CD4-positive, alpha-beta T cell (primary cell): ENCODE data around the gene SLC66A3. TPM values are rescaled to one million over a fixed set of nuclear protein-coding genes. Genes with fewer than 3 reads are reported as not detected.

Source experiments
- ATAC-seq: fragments of 200-7000 bp; cut with Tn5 transposase; one replicate; pipeline ENCODE4 v1.10.0; 2022; ENCODE audit warnings: mild to moderate bottlenecking; ENCODE audit not compliant: poor library complexity
- CTCF ChIA-PET: fragments of 350-600 bp; sonication (Branson Sonifier 250); formaldehyde crosslinking; loops from one replicate; lab custom pipeline; 2021; ENCODE audit warnings: antibody characterized with exemption, inconsistent platforms; lab: Charles Lee
- POLR2A ChIA-PET: fragments of 350-600 bp; sonication (Branson Sonifier 250); formaldehyde crosslinking; loops from one replicate; lab custom pipeline; 2021; ENCODE audit warnings: antibody characterized with exemption, inconsistent platforms; lab: Charles Lee
- DNase-seq, 14 experiments: peaks; one replicate each; pipeline ENCODE4 v3.0.0-alpha.2; 2013 to 2020; ENCODE audit warnings: mixed read lengths in 2 of 14
- H3K27ac ChIP-seq, 2 donors: one replicate each; pipeline versions ENCODE4 v1.5.1 to v1.7.0; 2013; ENCODE audit warnings: low read length in 2 of 2, low read depth in 1 of 2, mild to moderate bottlenecking in 1 of 2
- H3K27me3 ChIP-seq, 2 experiments: 1 replicate in 1 of 2; 2 replicates in 1 of 2; pipeline versions ENCODE4 v1.6.1 to v1.7.0; 2013; ENCODE audit warnings: low read length in 2 of 2, control low read depth in 1 of 2, mild to moderate bottlenecking in 1 of 2, moderate library complexity in 1 of 2; ENCODE audit not compliant: insufficient read depth in 2 of 2, control insufficient read depth in 1 of 2
- H3K36me3 ChIP-seq: one replicate; pipeline ENCODE4 v1.6.1; 2013; ENCODE audit warnings: low read length, control low read depth; ENCODE audit not compliant: insufficient read depth
- H3K4me1 ChIP-seq: one replicate; pipeline ENCODE4 v1.6.1; 2013; ENCODE audit warnings: low read length, control low read depth; ENCODE audit not compliant: insufficient read depth
- H3K4me3 ChIP-seq: one replicate; pipeline ENCODE4 v1.5.1; 2013; ENCODE audit warnings: mild to moderate bottlenecking, low read length, moderate library complexity
- H3K9me3 ChIP-seq, 2 experiments: 1 replicate in 1 of 2; 2 replicates in 1 of 2; pipeline versions ENCODE4 v1.6.1 to v1.7.0; 2013; ENCODE audit warnings: low read length in 2 of 2, mild to moderate bottlenecking in 2 of 2, control low read depth in 1 of 2, moderate library complexity in 1 of 2; ENCODE audit not compliant: control insufficient read depth in 1 of 2, insufficient read depth in 1 of 2
- H3K27ac Mint-ChIP-seq: one replicate; pipeline ENCODE4 v1.8.0; 2020; ENCODE audit warnings: mixed read lengths
- H3K27me3 Mint-ChIP-seq: one replicate; pipeline ENCODE4 v1.8.0; 2021; ENCODE audit warnings: mixed read lengths
- H3K36me3 Mint-ChIP-seq: one replicate; pipeline ENCODE4 v1.8.0; 2021; ENCODE audit warnings: low read depth, mixed read lengths
- H3K4me1 Mint-ChIP-seq: one replicate; pipeline ENCODE4 v1.8.0; 2021; ENCODE audit warnings: low read depth, mixed read lengths
- H3K4me3 Mint-ChIP-seq: one replicate; pipeline ENCODE4 v1.8.0; 2020; ENCODE audit warnings: mild to moderate bottlenecking, mixed read lengths
- H3K9me3 Mint-ChIP-seq: one replicate; pipeline ENCODE4 v1.8.0; 2020; ENCODE audit warnings: mixed read lengths
- intact Hi-C, 2 experiments: fragments of 100-400 bp; cut with DNase I in 1 of 2; cut with micrococcal nuclease in 1 of 2; formaldehyde crosslinking; loops; one replicate each; pipeline versions ENCODE4 v1.15.1 to v1.9.0; 2023 to 2025; cut with DNase I, micrococcal nuclease
- total RNA-seq, 174 experiments: library from RNA in 2 of 174; stranded (reverse) in 2 of 174; gene quantifications; one replicate each; pipeline ENCODE4 v1.2.3 and lab custom pipeline; 2021 to 2026
- TF ChIP-seq, protein P1 (sequence below): fragments of 200-600 bp; IDR thresholded peaks from one replicate; pipeline ENCODE4 v1.8.0; 2022; ENCODE audit warnings: antibody characterized with exemption, mild to moderate bottlenecking

SLC66A3 gene
- total RNA-seq, 2 experiments from 2014 or later = 6.9 to 7.3 TPM

DNA sequence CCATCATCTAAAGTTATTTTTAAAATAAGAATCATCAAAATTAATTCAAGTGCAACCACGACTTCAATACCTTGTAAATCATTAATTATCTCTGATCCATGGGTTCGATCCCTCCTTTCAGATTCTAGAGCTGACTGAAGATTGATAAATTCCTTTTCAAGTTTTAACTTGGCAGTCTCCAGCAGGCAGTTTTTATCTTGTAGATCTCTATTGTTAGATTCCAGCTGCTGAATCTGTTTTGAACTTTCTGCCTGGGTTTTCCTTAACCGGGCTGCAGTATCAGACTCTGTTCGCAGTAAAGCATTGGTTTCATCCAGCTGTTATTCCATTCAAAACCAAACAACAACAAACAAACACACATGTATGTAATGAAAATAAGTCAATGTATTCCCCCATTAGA is 59.5 kb downstream of the SLC66A3 start:
- ATAC-seq (no peak), DNase-seq (no peak)
- Histone ChIP-seq H3K9me3 (no peaks in the 10 kb centered on the region), H3K27me3 (no peaks in the 10 kb centered on the region), H3K4me3 (no peak overlapping the region), H3K36me3 (peaks cover 49% of the 10 kb centered on the region), H3K27ac (no peak overlapping the region), H3K4me1 (no peaks in the 10 kb centered on the region)
- intact Hi-C loops = no loop called here
- Mint-ChIP-seq H3K27me3 (no peaks in the 10 kb centered on the region), H3K36me3 (peaks cover 94% of the 10 kb centered on the region), H3K4me3 (no peak overlapping the region), H3K4me1 (no peaks in the 10 kb centered on the region), H3K27ac (no peak overlapping the region), H3K9me3 (no peaks in the 10 kb centered on the region)
- ChIA-PET CTCF (no interaction called here), POLR2A (no interaction called here)
- TF ChIP-seq, protein P1, sequence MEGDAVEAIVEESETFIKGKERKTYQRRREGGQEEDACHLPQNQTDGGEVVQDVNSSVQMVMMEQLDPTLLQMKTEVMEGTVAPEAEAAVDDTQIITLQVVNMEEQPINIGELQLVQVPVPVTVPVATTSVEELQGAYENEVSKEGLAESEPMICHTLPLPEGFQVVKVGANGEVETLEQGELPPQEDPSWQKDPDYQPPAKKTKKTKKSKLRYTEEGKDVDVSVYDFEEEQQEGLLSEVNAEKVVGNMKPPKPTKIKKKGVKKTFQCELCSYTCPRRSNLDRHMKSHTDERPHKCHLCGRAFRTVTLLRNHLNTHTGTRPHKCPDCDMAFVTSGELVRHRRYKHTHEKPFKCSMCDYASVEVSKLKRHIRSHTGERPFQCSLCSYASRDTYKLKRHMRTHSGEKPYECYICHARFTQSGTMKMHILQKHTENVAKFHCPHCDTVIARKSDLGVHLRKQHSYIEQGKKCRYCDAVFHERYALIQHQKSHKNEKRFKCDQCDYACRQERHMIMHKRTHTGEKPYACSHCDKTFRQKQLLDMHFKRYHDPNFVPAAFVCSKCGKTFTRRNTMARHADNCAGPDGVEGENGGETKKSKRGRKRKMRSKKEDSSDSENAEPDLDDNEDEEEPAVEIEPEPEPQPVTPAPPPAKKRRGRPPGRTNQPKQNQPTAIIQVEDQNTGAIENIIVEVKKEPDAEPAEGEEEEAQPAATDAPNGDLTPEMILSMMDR = no peak

DNA sequence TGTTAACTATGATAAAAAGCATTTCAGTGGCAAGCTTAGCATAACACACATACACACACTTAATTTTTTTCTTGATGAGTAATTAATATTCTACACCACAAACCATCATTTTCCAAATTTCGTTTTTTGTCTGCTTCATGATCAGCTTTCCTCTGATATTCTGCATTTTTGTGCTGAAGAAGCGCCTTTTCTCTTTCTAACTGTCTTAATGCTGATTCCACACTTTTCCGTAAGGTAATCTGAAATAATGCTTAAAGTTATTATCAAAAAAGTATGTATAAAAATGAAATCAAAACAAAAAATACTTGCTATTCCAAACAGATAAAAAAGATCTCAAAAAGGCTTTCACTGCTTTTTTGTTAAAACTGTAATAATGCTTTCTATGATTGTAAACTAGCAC is 60.1 kb downstream of the SLC66A3 start:
- no peak overlapping the region for H3K4me3 ChIP-seq
- Mint-ChIP-seq H3K9me3 (no peaks in the 10 kb centered on the region), H3K4me1 (no peaks in the 10 kb centered on the region), H3K27me3 (no peaks in the 10 kb centered on the region), H3K27ac (no peak overlapping the region), H3K4me3 (no peak overlapping the region), H3K36me3 (peaks cover 93% of the 10 kb centered on the region)
- no peaks in the 10 kb centered on the region for H3K4me1 ChIP-seq
- H3K27ac ChIP-seq = no peak overlapping the region
- no peak for DNase-seq
- intact Hi-C loops = no loop called here
- no peaks in the 10 kb centered on the region for H3K9me3 ChIP-seq
- no peaks in the 10 kb centered on the region for H3K27me3 ChIP-seq
- CTCF ChIA-PET = interaction anchor here (1.1 to 1.4 kb wide), 2 partner anchors 15 to 82 kb away, joined by 3 read pairs; a partner anchor contains a TSS
- POLR2A ChIA-PET = no interaction called here
- H3K36me3 ChIP-seq = peaks cover 54% of the 10 kb centered on the region
- TF ChIP-seq, protein P1 = no peak
- no peak for ATAC-seq

DNA sequence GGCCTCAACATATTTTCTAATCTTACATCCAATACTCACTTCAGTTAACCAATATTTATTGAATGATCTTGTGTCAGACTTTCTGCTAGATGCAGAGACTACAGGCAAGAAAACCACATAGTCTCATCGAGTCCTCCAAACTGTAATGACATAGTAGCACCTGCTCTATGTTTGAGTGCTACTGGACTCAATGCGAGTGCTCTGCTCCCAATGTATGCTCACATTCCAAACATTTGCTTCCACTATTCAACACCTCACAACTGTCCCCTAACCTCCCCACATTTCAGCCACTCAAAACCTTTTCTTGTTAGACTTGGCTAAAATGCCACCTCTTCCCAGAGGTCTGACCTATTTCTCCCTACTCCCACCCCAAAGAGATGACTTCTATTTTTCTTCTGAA is 65.2 kb downstream of the SLC66A3 start:
- CTCF ChIA-PET = no interaction called here

More for the DNA sequence above, 65.2 kb downstream of the SLC66A3 start:
- DNase-seq = no peak
- POLR2A ChIA-PET = no interaction called here
- ATAC-seq = no peak
- Histone ChIP-seq H3K9me3 (no peaks in the 10 kb centered on the region), H3K27me3 (no peaks in the 10 kb centered on the region), H3K36me3 (peaks cover 28% of the 10 kb centered on the region), H3K4me3 (no peak overlapping the region), H3K27ac (no peak overlapping the region), H3K4me1 (no peaks in the 10 kb centered on the region)
- Mint-ChIP-seq H3K27ac (no peak overlapping the region), H3K4me3 (no peak overlapping the region), H3K36me3 (peaks cover 83% of the 10 kb centered on the region), H3K27me3 (no peaks in the 10 kb centered on the region), H3K4me1 (no peaks in the 10 kb centered on the region), H3K9me3 (no peaks in the 10 kb centered on the region)
- intact Hi-C loops = no loop called here
- TF ChIP-seq, protein P1 = no peak
